Adrenal gland (tissue), 5 donors: Measurements from ENCODE around the gene ERVMER34-1.

Source experiments
- CTCF ChIP-seq, 6 experiments: fragments of 450-650 bp in 4 of 6; fragments of 200-600 bp in 2 of 6; sonication (generic) in 1 of 6; IDR thresholded peaks; 1 replicate in 5 of 6; 2 replicates in 1 of 6; pipeline versions ENCODE4 v1.5.1 to v1.8.0; 2016 to 2021; ENCODE audit warnings: antibody characterized with exemption in 6 of 6, mild to moderate bottlenecking in 2 of 6, moderate library complexity in 1 of 6
- POLR2A ChIP-seq, 2 donors: fragments of 450-650 bp; IDR thresholded peaks; one replicate each; pipeline ENCODE4 v1.6.1; 2017; ENCODE audit warnings: antibody characterized with exemption in 2 of 2, mild to moderate bottlenecking in 2 of 2, moderate library complexity in 1 of 2
- donor health status: DM: no; HTN: no; CAD: no.

GRCh38 chr4:52750213-52750612, 1.0 kb downstream of the ERVMER34-1 start:
- TF ChIP-seq CTCF (IDR thresholded peaks at IDR 0.05), result no peak
- no peak for TF ChIP-seq POLR2A (IDR thresholded peaks at IDR 0.05)
